HepG2 (cell line): ENCODE data around the gene ROS1. TPM values are rescaled to one million over a fixed set of nuclear protein-coding genes. Genes with fewer than 3 reads are reported as not detected.

ENCODE experiments used
- ARNTL ChIP-seq: sonication (generic); formaldehyde crosslinking; IDR thresholded peaks from 2 replicates; pipeline ENCODE4 v1.4.0; 2020; ENCODE audit warnings: mild to moderate bottlenecking, missing genetic modification reagents
- GATAD1 ChIP-seq: IDR thresholded peaks from 2 replicates; pipeline ENCODE4 v1.6.1; 2016; ENCODE audit warnings: missing genetic modification reagents, missing compliant biosample characterization
- HMG20B ChIP-seq: conservative IDR thresholded peaks from 2 replicates; pipeline ENCODE4 v1.6.1; 2016; ENCODE audit warnings: missing genetic modification reagents, missing compliant biosample characterization
- HNRNPK ChIP-seq: fragments of 200-400 bp; formaldehyde crosslinking; IDR thresholded peaks from 2 replicates; pipeline ENCODE4 v1.6.1; 2018; ENCODE audit warnings: low read length, low read depth, moderate library complexity, mild to moderate bottlenecking; ENCODE audit not compliant: poor library complexity, severe bottlenecking
- MZF1 ChIP-seq: sonication (generic); formaldehyde crosslinking; IDR thresholded peaks from 2 replicates; pipeline ENCODE4 v1.8.1; 2023; ENCODE audit warnings: mild to moderate bottlenecking, missing genetic modification reagents, borderline replicate concordance
- PCBP2 ChIP-seq: fragments of 200-400 bp; formaldehyde crosslinking; optimal IDR thresholded peaks from 2 replicates; pipeline ENCODE3; 2018; ENCODE audit warnings: low read length, low read depth; ENCODE audit not compliant: poor library complexity, severe bottlenecking
- PHF20 ChIP-seq: sonication (generic); formaldehyde crosslinking; IDR thresholded peaks from 2 replicates; pipeline ENCODE4 v1.5.0; 2020; ENCODE audit warnings: mild to moderate bottlenecking, missing genetic modification reagents
- RARA ChIP-seq: IDR thresholded peaks from 2 replicates; pipeline ENCODE4 v1.6.1; 2016; ENCODE audit warnings: missing genetic modification reagents, missing compliant biosample characterization
- SALL1 ChIP-seq: sonication (generic); formaldehyde crosslinking; IDR thresholded peaks from 2 replicates; pipeline ENCODE4 v1.8.0; 2022; ENCODE audit warnings: mild to moderate bottlenecking, missing genetic modification reagents
- SKI ChIP-seq: fragments of 450-650 bp; IDR thresholded peaks from one replicate; pipeline ENCODE4 v1.6.1; 2018; ENCODE audit warnings: mild to moderate bottlenecking; ENCODE audit not compliant: partially characterized antibody
- ZFP1 ChIP-seq: IDR thresholded peaks from 2 replicates; pipeline ENCODE4 v1.6.1; 2016
- ZFP82 ChIP-seq: sonication (generic); formaldehyde crosslinking; IDR thresholded peaks from 2 replicates; pipeline ENCODE4 v1.5.1; 2020; ENCODE audit warnings: mild to moderate bottlenecking, missing genetic modification reagents, borderline replicate concordance
- ZKSCAN8 ChIP-seq: IDR thresholded peaks from 2 replicates; pipeline ENCODE4 v1.6.1; 2016; ENCODE audit warnings: borderline replicate concordance, missing genetic modification reagents, missing compliant biosample characterization
- ZMAT3 ChIP-seq: sonication (generic); formaldehyde crosslinking; conservative IDR thresholded peaks from 2 replicates; pipeline ENCODE4 v1.7.0; 2021; ENCODE audit warnings: missing genetic modification reagents
- ZNF124 ChIP-seq: sonication (generic); formaldehyde crosslinking; IDR thresholded peaks from 2 replicates; pipeline ENCODE4 v1.4.0; 2020; ENCODE audit warnings: missing genetic modification reagents
- ZNF136 ChIP-seq: sonication (generic); formaldehyde crosslinking; IDR thresholded peaks from 2 replicates; pipeline ENCODE4 v1.8.1; 2022; ENCODE audit warnings: low read depth, mild to moderate bottlenecking, moderate library complexity, missing genetic modification reagents
- ZNF292 ChIP-seq: sonication (generic); formaldehyde crosslinking; IDR thresholded peaks from 2 replicates; pipeline ENCODE4 v1.8.1; 2022; ENCODE audit warnings: mild to moderate bottlenecking, low read depth, missing genetic modification reagents, borderline replicate concordance
- ZNF354B ChIP-seq: sonication (generic); formaldehyde crosslinking; IDR thresholded peaks from 2 replicates; pipeline ENCODE4 v1.8.0; 2022; ENCODE audit warnings: mild to moderate bottlenecking, missing genetic modification reagents
- ZNF549 ChIP-seq: sonication (generic); formaldehyde crosslinking; IDR thresholded peaks from 2 replicates; pipeline ENCODE4 v1.5.0; 2020; ENCODE audit warnings: missing genetic modification reagents
- ZSCAN9 ChIP-seq: IDR thresholded peaks from 2 replicates; pipeline ENCODE4 v1.6.1; 2016; ENCODE audit warnings: borderline replicate concordance
- polyA plus RNA-seq, 8 experiments: library from polyadenylated mRNA; depleted of rRNA in 3 of 8; stranded (reverse) in 7 of 8; unstranded in 1 of 8; fragments of >200 nt; fragmentation: Illumina TruSeq in 4 of 8; extraction: Trizol in 4 of 8; gene quantifications; 2 replicates each; pipeline versions ENCODE4 v1.2.1 to v1.2.3, GENCODE V29; 2011 to 2016; ENCODE audit warnings: low read depth in 4 of 8, missing spikeins in 1 of 8, mixed read lengths in 1 of 8; ENCODE audit not compliant: insufficient read depth in 1 of 8
- total RNA-seq, 5 experiments: library from RNA; depleted of rRNA; stranded (reverse); fragments of >200 nt; fragmentation: Illumina TruSeq; extraction: Trizol; gene quantifications; 2 replicates each; pipeline ENCODE4 v1.2.3, GENCODE V29; 2016; ENCODE audit warnings: low read depth in 1 of 5
- TF ChIP-seq, protein P1 (sequence below): IDR thresholded peaks from 2 replicates; pipeline ENCODE4 v1.6.1; 2016; ENCODE audit warnings: low read depth
- TF ChIP-seq, protein P2 (sequence below): sonication (generic); formaldehyde crosslinking; IDR thresholded peaks from 2 replicates; pipeline ENCODE4 v1.4.0; 2020; ENCODE audit warnings: missing genetic modification reagents
- TF ChIP-seq, protein P3 (sequence below): sonication (generic); formaldehyde crosslinking; IDR thresholded peaks from 2 replicates; pipeline ENCODE4 v1.5.1; 2020; ENCODE audit warnings: missing genetic modification reagents, mild to moderate bottlenecking, borderline replicate concordance

ROS1 gene
- total and polyA plus RNA-seq, 2 of the 13 experiments (the other 11 are each of a cell fraction or from before 2014, with no cell fraction given) = not detected

DNA sequence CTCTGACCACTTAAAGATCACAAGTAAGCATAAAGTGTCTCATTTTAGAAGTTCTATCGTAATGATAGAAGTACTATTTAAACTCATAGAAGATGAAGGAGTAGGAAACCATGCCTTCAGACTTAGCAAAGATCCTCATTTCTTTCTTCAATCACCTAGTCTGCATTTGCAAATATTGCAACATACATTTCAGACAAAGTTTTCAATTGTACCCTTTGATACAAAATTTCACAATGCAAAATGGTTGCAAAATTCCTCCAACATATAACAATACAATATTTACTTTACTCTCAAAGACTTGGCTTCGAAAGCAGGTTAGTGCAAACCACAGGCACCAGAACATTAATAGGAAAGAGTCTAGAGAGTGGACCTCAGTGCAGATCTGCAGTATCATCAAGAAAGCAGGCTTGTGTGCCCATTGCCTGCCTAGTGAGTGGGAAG, 16.1 kb upstream of the ROS1 start (continued):
- peak; percentile 60; the same call in 1 of the 2 replicates for TF ChIP-seq GATAD1
- no peak for TF ChIP-seq PCBP2
- no peak for TF ChIP-seq ARNTL (CRISPR knock-in tag)
- TF ChIP-seq ZFP1 (CRISPR knock-in tag) = peak; percentile 92
- TF ChIP-seq, protein P1, sequence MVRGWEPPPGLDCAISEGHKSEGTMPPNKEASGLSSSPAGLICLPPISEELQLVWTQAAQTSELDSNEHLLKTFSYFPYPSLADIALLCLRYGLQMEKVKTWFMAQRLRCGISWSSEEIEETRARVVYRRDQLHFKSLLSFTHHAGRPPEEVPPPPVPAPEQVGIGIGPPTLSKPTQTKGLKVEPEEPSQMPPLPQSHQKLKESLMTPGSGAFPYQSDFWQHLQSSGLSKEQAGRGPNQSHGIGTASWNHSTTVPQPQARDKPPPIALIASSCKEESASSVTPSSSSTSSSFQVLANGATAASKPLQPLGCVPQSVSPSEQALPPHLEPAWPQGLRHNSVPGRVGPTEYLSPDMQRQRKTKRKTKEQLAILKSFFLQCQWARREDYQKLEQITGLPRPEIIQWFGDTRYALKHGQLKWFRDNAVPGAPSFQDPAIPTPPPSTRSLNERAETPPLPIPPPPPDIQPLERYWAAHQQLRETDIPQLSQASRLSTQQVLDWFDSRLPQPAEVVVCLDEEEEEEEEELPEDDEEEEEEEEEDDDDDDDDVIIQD = peak; percentile 74
- no peak for TF ChIP-seq PHF20
- TF ChIP-seq ZNF292 (CRISPR knock-in tag) = no peak
- peak; percentile 89 for TF ChIP-seq ZNF124 (CRISPR knock-in tag)
- TF ChIP-seq ZNF549 (CRISPR knock-in tag) = no peak
- no peak for TF ChIP-seq MZF1 (CRISPR knock-in tag)
- TF ChIP-seq SKI = peak; percentile 90
- peak; percentile 65; the same call in 1 of the 2 replicates for TF ChIP-seq HMG20B
- TF ChIP-seq ZNF136 (CRISPR knock-in tag) = 0 out of 2 replicates have a peak, but pooled peaks have one; percentile 37
- no peak for TF ChIP-seq ZNF354B
- no peak for TF ChIP-seq ZFP82 (CRISPR knock-in tag)
- TF ChIP-seq ZSCAN9 = peak; percentile 60; the same call in 1 of the 2 replicates
- peak; percentile 90; the same call in 1 of the 2 replicates for TF ChIP-seq ZKSCAN8 (CRISPR knock-in tag)
- TF ChIP-seq ZMAT3 (CRISPR knock-in tag) = no peak
- TF ChIP-seq, protein P2, sequence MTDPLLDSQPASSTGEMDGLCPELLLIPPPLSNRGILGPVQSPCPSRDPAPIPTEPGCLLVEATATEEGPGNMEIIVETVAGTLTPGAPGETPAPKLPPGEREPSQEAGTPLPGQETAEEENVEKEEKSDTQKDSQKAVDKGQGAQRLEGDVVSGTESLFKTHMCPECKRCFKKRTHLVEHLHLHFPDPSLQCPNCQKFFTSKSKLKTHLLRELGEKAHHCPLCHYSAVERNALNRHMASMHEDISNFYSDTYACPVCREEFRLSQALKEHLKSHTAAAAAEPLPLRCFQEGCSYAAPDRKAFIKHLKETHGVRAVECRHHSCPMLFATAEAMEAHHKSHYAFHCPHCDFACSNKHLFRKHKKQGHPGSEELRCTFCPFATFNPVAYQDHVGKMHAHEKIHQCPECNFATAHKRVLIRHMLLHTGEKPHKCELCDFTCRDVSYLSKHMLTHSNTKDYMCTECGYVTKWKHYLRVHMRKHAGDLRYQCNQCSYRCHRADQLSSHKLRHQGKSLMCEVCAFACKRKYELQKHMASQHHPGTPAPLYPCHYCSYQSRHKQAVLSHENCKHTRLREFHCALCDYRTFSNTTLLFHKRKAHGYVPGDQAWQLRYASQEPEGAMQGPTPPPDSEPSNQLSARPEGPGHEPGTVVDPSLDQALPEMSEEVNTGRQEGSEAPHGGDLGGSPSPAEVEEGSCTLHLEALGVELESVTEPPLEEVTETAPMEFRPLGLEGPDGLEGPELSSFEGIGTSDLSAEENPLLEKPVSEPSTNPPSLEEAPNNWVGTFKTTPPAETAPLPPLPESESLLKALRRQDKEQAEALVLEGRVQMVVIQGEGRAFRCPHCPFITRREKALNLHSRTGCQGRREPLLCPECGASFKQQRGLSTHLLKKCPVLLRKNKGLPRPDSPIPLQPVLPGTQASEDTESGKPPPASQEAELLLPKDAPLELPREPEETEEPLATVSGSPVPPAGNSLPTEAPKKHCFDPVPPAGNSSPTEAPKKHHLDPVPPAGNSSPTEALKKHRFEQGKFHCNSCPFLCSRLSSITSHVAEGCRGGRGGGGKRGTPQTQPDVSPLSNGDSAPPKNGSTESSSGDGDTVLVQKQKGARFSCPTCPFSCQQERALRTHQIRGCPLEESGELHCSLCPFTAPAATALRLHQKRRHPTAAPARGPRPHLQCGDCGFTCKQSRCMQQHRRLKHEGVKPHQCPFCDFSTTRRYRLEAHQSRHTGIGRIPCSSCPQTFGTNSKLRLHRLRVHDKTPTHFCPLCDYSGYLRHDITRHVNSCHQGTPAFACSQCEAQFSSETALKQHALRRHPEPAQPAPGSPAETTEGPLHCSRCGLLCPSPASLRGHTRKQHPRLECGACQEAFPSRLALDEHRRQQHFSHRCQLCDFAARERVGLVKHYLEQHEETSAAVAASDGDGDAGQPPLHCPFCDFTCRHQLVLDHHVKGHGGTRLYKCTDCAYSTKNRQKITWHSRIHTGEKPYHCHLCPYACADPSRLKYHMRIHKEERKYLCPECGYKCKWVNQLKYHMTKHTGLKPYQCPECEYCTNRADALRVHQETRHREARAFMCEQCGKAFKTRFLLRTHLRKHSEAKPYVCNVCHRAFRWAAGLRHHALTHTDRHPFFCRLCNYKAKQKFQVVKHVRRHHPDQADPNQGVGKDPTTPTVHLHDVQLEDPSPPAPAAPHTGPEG (CRISPR knock-in tag) = no peak
- no peak for TF ChIP-seq HNRNPK
- TF ChIP-seq, protein P3, sequence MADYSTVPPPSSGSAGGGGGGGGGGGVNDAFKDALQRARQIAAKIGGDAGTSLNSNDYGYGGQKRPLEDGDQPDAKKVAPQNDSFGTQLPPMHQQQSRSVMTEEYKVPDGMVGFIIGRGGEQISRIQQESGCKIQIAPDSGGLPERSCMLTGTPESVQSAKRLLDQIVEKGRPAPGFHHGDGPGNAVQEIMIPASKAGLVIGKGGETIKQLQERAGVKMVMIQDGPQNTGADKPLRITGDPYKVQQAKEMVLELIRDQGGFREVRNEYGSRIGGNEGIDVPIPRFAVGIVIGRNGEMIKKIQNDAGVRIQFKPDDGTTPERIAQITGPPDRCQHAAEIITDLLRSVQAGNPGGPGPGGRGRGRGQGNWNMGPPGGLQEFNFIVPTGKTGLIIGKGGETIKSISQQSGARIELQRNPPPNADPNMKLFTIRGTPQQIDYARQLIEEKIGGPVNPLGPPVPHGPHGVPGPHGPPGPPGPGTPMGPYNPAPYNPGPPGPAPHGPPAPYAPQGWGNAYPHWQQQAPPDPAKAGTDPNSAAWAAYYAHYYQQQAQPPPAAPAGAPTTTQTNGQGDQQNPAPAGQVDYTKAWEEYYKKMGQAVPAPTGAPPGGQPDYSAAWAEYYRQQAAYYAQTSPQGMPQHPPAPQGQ = no peak
- TF ChIP-seq SALL1 (CRISPR knock-in tag) = peak; percentile 39; the same call in 1 of the 2 replicates
- TF ChIP-seq RARA (CRISPR knock-in tag) = peak; percentile 51; the same call in 1 of the 2 replicates
